Caco-2 (cell line): Measurements from ENCODE around the gene UBE2O. TPM values are rescaled to one million over a fixed set of nuclear protein-coding genes. Genes with fewer than 3 reads are reported as not detected.

Experiments used
- BruUV-seq: library from RNA; stranded (reverse); fragments of 400-500 nt; replicated peaks from 2 replicates; lab custom pipeline; 2021; lab: Mats Ljungman, UMichigan
- CTCF ChIA-PET: fragments of 300-600 bp; sonication (Branson Sonifier 250); formaldehyde crosslinking; loops from one replicate; lab custom pipeline; 2022; ENCODE audit warnings: antibody characterized with exemption; lab: Charles Lee
- POLR2A ChIA-PET: fragments of 300-600 bp; sonication (Branson Sonifier 250); formaldehyde crosslinking; loops from one replicate; lab custom pipeline; 2022; ENCODE audit warnings: antibody characterized with exemption; lab: Charles Lee
- DNase-seq, 2 experiments: peaks; one replicate each; pipeline versions ENCODE4 v3.0.0 to v3.0.0-alpha.2; 2020 to 2022
- H3K27me3 ChIP-seq: replicated peaks from 2 replicates; pipeline ENCODE4 v1.6.0; 2011; ENCODE audit warnings: low read length; ENCODE audit not compliant: control insufficient read depth, insufficient read depth
- H3K36me3 ChIP-seq: 2 replicates; pipeline ENCODE4 v1.5.1; 2011; ENCODE audit warnings: low read length; ENCODE audit not compliant: control insufficient read depth, insufficient read depth
- H3K4me1 ChIP-seq: fragments of 250-450 bp; sonication (Bioruptor Pico); 2 replicates; pipeline ENCODE4 v1.5.1; 2020; ENCODE audit warnings: mild to moderate bottlenecking
- H3K4me3 ChIP-seq: 2 replicates; pipeline ENCODE4 v1.5.1; 2011; ENCODE audit warnings: low read depth, mild to moderate bottlenecking, control low read depth, low read length
- H3K9me3 ChIP-seq: fragments of 250-450 bp; sonication (Bioruptor Pico); 2 replicates; pipeline ENCODE4 v1.5.1; 2020; ENCODE audit warnings: mild to moderate bottlenecking, moderate library complexity
- H3K27ac Mint-ChIP-seq: one replicate; pipeline ENCODE4 v1.8.0; 2022; ENCODE audit warnings: mixed read lengths; ENCODE audit not compliant: unreplicated experiment
- H3K27me3 Mint-ChIP-seq: one replicate; pipeline ENCODE4 v1.8.0; 2022; ENCODE audit warnings: mixed read lengths; ENCODE audit not compliant: insufficient read depth, unreplicated experiment
- H3K36me3 Mint-ChIP-seq: one replicate; pipeline ENCODE4 v1.8.0; 2022; ENCODE audit warnings: mild to moderate bottlenecking, mixed read lengths; ENCODE audit not compliant: insufficient read depth, unreplicated experiment
- H3K4me1 Mint-ChIP-seq: one replicate; pipeline ENCODE4 v1.8.0; 2022; ENCODE audit warnings: low read depth, mixed read lengths; ENCODE audit not compliant: unreplicated experiment
- H3K4me3 Mint-ChIP-seq: one replicate; pipeline ENCODE4 v1.8.0; 2022; ENCODE audit warnings: mild to moderate bottlenecking, moderate library complexity, mixed read lengths; ENCODE audit not compliant: unreplicated experiment
- H3K9me3 Mint-ChIP-seq: one replicate; pipeline ENCODE4 v1.8.0; 2022; ENCODE audit warnings: mixed read lengths; ENCODE audit not compliant: unreplicated experiment
- CTCF ChIP-seq, 2 experiments: fragments of 200-600 bp in 1 of 2; IDR thresholded peaks; 1 replicate in 1 of 2; 2 replicates in 1 of 2; pipeline versions ENCODE4 v1.5.1 to v1.8.0; 2011 to 2022; ENCODE audit warnings: antibody characterized with exemption in 1 of 2, control low read depth in 1 of 2, inconsistent platforms in 1 of 2, low read depth in 1 of 2, low read length in 1 of 2, mild to moderate bottlenecking in 1 of 2, moderate library complexity in 1 of 2; ENCODE audit not compliant: insufficient read depth in 1 of 2, severe bottlenecking in 1 of 2, unreplicated experiment in 1 of 2
- intact Hi-C: fragments of 100-400 bp; cut with micrococcal nuclease; formaldehyde crosslinking; loops from one replicate; pipeline ENCODE4 v1.10.0; 2022; ENCODE audit not compliant: unreplicated experiment
- total RNA-seq: library from RNA; stranded (reverse); gene quantifications from 2 replicates; pipeline ENCODE4 v1.2.3, GENCODE V29; 2022

UBE2O gene
- total RNA-seq, 1 experiment from 2014 or later, result 37.6 TPM

- H3K9me3 ChIP-seq, result no peaks in the 10 kb centered on the region
- H3K27me3 ChIP-seq, result no peaks in the 10 kb centered on the region
- Mint-ChIP-seq H3K4me1 (peaks cover 7% of the 10 kb centered on the region), H3K9me3 (no peaks in the 10 kb centered on the region), H3K27me3 (no peaks in the 10 kb centered on the region), H3K27ac (no peak overlapping the region), H3K4me3 (no peak overlapping the region), H3K36me3 (peaks cover 10% of the 10 kb centered on the region)
- no peak for TF ChIP-seq CTCF (IDR thresholded peaks at IDR 0.05; ENCODE audit: insufficient read depth in 1 of 2, low read depth in 1 of 2, low read length in 1 of 2, severe bottlenecking in 1 of 2, unreplicated experiment in 1 of 2)
- DNase-seq, result no peak
- intact Hi-C loops, result no loop called here
- peaks cover 5% of the 10 kb centered on the region for H3K4me1 ChIP-seq
- H3K36me3 ChIP-seq, result no peaks in the 10 kb centered on the region
- no TSS peak for BruUV-seq
- ChIA-PET POLR2A (no interaction called here), CTCF (no interaction called here)
- no peak overlapping the region for H3K4me3 ChIP-seq
These were observed 84.4 kb downstream of the UBE2O start for GRCh38 chr17:76368545-76368944.

- Mint-ChIP-seq H3K27ac (no peak overlapping the region), H3K4me1 (peaks cover 7% of the 10 kb centered on the region), H3K36me3 (peaks cover 10% of the 10 kb centered on the region), H3K4me3 (no peak overlapping the region), H3K27me3 (no peaks in the 10 kb centered on the region), H3K9me3 (no peaks in the 10 kb centered on the region)
- Histone ChIP-seq H3K4me3 (no peak overlapping the region), H3K36me3 (no peaks in the 10 kb centered on the region), H3K27me3 (no peaks in the 10 kb centered on the region), H3K9me3 (no peaks in the 10 kb centered on the region), H3K4me1 (peaks cover 5% of the 10 kb centered on the region)
- ChIA-PET CTCF (no interaction called here), POLR2A (no interaction called here)
- TF ChIP-seq CTCF (IDR thresholded peaks at IDR 0.05; ENCODE audit: insufficient read depth in 1 of 2, low read depth in 1 of 2, low read length in 1 of 2, severe bottlenecking in 1 of 2, unreplicated experiment in 1 of 2), result no peak
- DNase-seq, result peak in 1 of 2 experiments; percentile 47
- no TSS peak for BruUV-seq
- intact Hi-C loops, result no loop called here
These were observed 85.3 kb downstream of the UBE2O start for GRCh38 chr17:76367642-76368041.

- intact Hi-C loops, result no loop called here
- no peaks in the 10 kb centered on the region for H3K27me3 ChIP-seq
- CTCF ChIA-PET, result interaction anchor here (0.6 to 1.7 kb wide), 5 partner anchors 8 to 32 kb away, joined by 3 to 15 read pairs (median 5); partner anchors contain the start of genes PRPSAP1 and SPHK1
- no peak overlapping the region for H3K4me3 Mint-ChIP-seq
- no peaks in the 10 kb centered on the region for H3K27me3 Mint-ChIP-seq
- H3K9me3 ChIP-seq, result no peaks in the 10 kb centered on the region
- H3K36me3 Mint-ChIP-seq, result peaks cover 10% of the 10 kb centered on the region
- no peaks in the 10 kb centered on the region for H3K9me3 Mint-ChIP-seq
- POLR2A ChIA-PET, result interaction anchor here (0.6 kb wide), 1 partner anchor 9 kb away, joined by 3 read pairs; no protein-coding TSS in a partner anchor
- no peak overlapping the region for H3K4me3 ChIP-seq
- no peak for DNase-seq
- H3K36me3 ChIP-seq, result no peaks in the 10 kb centered on the region
- TF ChIP-seq CTCF (IDR thresholded peaks at IDR 0.05; ENCODE audit: insufficient read depth in 1 of 2, low read depth in 1 of 2, low read length in 1 of 2, severe bottlenecking in 1 of 2, unreplicated experiment in 1 of 2), result no peak
- no peak overlapping the region for H3K27ac Mint-ChIP-seq
- BruUV-seq, result no TSS peak
- H3K4me1 Mint-ChIP-seq, result peaks cover 7% of the 10 kb centered on the region
- peaks cover 5% of the 10 kb centered on the region for H3K4me1 ChIP-seq
These were observed 86.7 kb downstream of the UBE2O start for GRCh38 chr17:76366247-76366646.
